H1 (cell line): ENCODE data around the gene MRPS15. TPM values are rescaled to one million over a fixed set of nuclear protein-coding genes. Genes with fewer than 3 reads are reported as not detected.

ENCODE experiments used
- CTCF ChIA-PET: fragments of 300-600 bp; sonication (Branson Sonifier 250); formaldehyde crosslinking; loops from one replicate; lab custom pipeline; 2021; ENCODE audit not compliant: partially characterized antibody; lab: Charles Lee
- POLR2A ChIA-PET: fragments of 300-600 bp; sonication (Branson Sonifier 250); formaldehyde crosslinking; loops from one replicate; lab custom pipeline; 2021; ENCODE audit warnings: inconsistent platforms; ENCODE audit not compliant: partially characterized antibody; lab: Charles Lee
- DNase-seq, 2 experiments: peaks; one replicate each; pipeline versions ENCODE4 v3.0.0 to v3.0.0-alpha.2; 2010 to 2022; ENCODE audit warnings: low spot score in 2 of 2, low read depth in 1 of 2, mixed read lengths in 1 of 2
- FAIRE-seq: peaks from 2 replicates; lab custom pipeline; 2011; peaks lifted over from hg19 to GRCh38; lab: Jason Lieb, UNC
- H2AFZ ChIP-seq: 2 replicates; pipeline ENCODE4 v1.8.1; 2012; ENCODE audit warnings: low read length, inconsistent platforms
- H2AK5ac ChIP-seq: 2 replicates; pipeline ENCODE4 v1.6.1; 2013; ENCODE audit warnings: low read depth, low read length
- H2BK120ac ChIP-seq: replicated peaks from 2 replicates; pipeline ENCODE3; 2013; ENCODE audit warnings: low read depth, low read length, inconsistent platforms
- H2BK12ac ChIP-seq: 2 replicates; pipeline ENCODE4 v1.6.1; 2013; ENCODE audit warnings: low read depth, low read length
- H2BK15ac ChIP-seq: 2 replicates; pipeline ENCODE4 v1.6.1; 2013; ENCODE audit warnings: low read length
- H2BK20ac ChIP-seq: 2 replicates; pipeline ENCODE4 v1.6.1; 2013; ENCODE audit warnings: low read length
- H2BK5ac ChIP-seq: 2 replicates; pipeline ENCODE4 v1.6.1; 2013; ENCODE audit warnings: low read depth, low read length
- H3K14ac ChIP-seq: 2 replicates; pipeline ENCODE4 v1.6.1; 2013; ENCODE audit warnings: inconsistent platforms; ENCODE audit not compliant: insufficient read length
- H3K18ac ChIP-seq: 2 replicates; pipeline ENCODE4 v1.6.1; 2013; ENCODE audit warnings: low read length; ENCODE audit errors: extremely low read depth
- H3K23ac ChIP-seq: 2 replicates; pipeline ENCODE4 v1.6.1; 2013; ENCODE audit warnings: inconsistent platforms; ENCODE audit not compliant: insufficient read length
- H3K23me2 ChIP-seq: 2 replicates; pipeline ENCODE4 v1.6.1; 2013; ENCODE audit warnings: low read depth, low read length
- H3K27ac ChIP-seq: 2 replicates; pipeline ENCODE4 v1.6.1; 2011; ENCODE audit warnings: low read depth, low read length, inconsistent platforms
- H3K27me3 ChIP-seq, 4 experiments: replicated peaks in 1 of 4; 1 replicate in 1 of 4; 2 replicates in 3 of 4; pipeline versions ENCODE4 v1.6.1 to v1.8.1; 2011 to 2013; ENCODE audit warnings: low read length in 3 of 4, mild to moderate bottlenecking in 3 of 4, inconsistent platforms in 2 of 4, mixed read lengths in 2 of 4, moderate library complexity in 1 of 4; ENCODE audit not compliant: control insufficient read depth in 3 of 4, insufficient read depth in 3 of 4; ENCODE audit errors: extremely low read depth in 1 of 4
- H3K36me3 ChIP-seq, 4 experiments: 2 replicates each; pipeline versions ENCODE4 v1.6.1 to v1.8.1; 2011 to 2013; ENCODE audit warnings: mild to moderate bottlenecking in 4 of 4, low read length in 3 of 4, moderate library complexity in 2 of 4, control low read depth in 1 of 4, inconsistent platforms in 1 of 4; ENCODE audit not compliant: insufficient read depth in 4 of 4, control insufficient read depth in 2 of 4
- H3K4ac ChIP-seq: replicated peaks from 2 replicates; pipeline ENCODE3; 2013; ENCODE audit warnings: low read length, low read depth, mixed read lengths, inconsistent platforms; ENCODE audit not compliant: insufficient read length
- H3K4me1 ChIP-seq, 4 experiments: replicated peaks in 1 of 4; 1 replicate in 1 of 4; 2 replicates in 3 of 4; pipeline versions ENCODE4 v1.6.1 to v1.8.1; 2011 to 2013; ENCODE audit warnings: low read length in 3 of 4, inconsistent platforms in 2 of 4, mixed read lengths in 1 of 4; ENCODE audit not compliant: insufficient read depth in 4 of 4, control insufficient read depth in 3 of 4
- H3K4me2 ChIP-seq, 2 experiments: 2 replicates each; pipeline versions ENCODE4 v1.6.1 to v1.8.1; 2011 to 2013; ENCODE audit warnings: low read depth in 2 of 2, low read length in 2 of 2, control low read depth in 1 of 2, inconsistent platforms in 1 of 2, mild to moderate bottlenecking in 1 of 2; ENCODE audit not compliant: insufficient read depth in 1 of 2
- H3K4me3 ChIP-seq, 4 experiments: fragments of 200-600, 300-600 bp in 1 of 4; sonication (generic), shearing (Covaris generic), sonication (Bioruptor Twin) in 1 of 4; 2 replicates each; pipeline versions ENCODE4 v1.5.1 to v1.8.1; 2011 to 2016; ENCODE audit warnings: low read length in 4 of 4, low read depth in 3 of 4, control low read depth in 2 of 4, inconsistent platforms in 2 of 4, mild to moderate bottlenecking in 2 of 4, mixed read lengths in 1 of 4, moderate library complexity in 1 of 4; ENCODE audit not compliant: insufficient read depth in 2 of 4; ENCODE audit errors: extremely low read depth in 1 of 4
- H3K56ac ChIP-seq: replicated peaks from 2 replicates; pipeline ENCODE3; 2013; ENCODE audit warnings: low read depth, mild to moderate bottlenecking, mixed read lengths, low read length, inconsistent platforms; ENCODE audit not compliant: insufficient read length
- H3K79me1 ChIP-seq: 2 replicates; pipeline ENCODE4 v1.6.1; 2013; ENCODE audit warnings: low read depth, low read length, control low read depth
- H3K79me2 ChIP-seq, 2 experiments: 2 replicates each; pipeline versions ENCODE4 v1.6.1 to v1.8.1; 2012 to 2013; ENCODE audit warnings: low read length in 2 of 2, mild to moderate bottlenecking in 2 of 2, inconsistent platforms in 1 of 2; ENCODE audit not compliant: insufficient read depth in 2 of 2, control insufficient read depth in 1 of 2
- H3K9ac ChIP-seq, 4 experiments: replicated peaks in 1 of 4; 1 replicate in 1 of 4; 2 replicates in 3 of 4; pipeline versions ENCODE4 v1.6.1 to v1.8.1; 2011 to 2013; ENCODE audit warnings: low read depth in 3 of 4, low read length in 3 of 4, control low read depth in 2 of 4, mild to moderate bottlenecking in 2 of 4, moderate library complexity in 2 of 4, inconsistent platforms in 1 of 4; ENCODE audit errors: extremely low read depth in 1 of 4
- H3K9me3 ChIP-seq, 2 experiments: 2 replicates each; pipeline versions ENCODE4 v1.6.1 to v1.8.1; 2012 to 2013; ENCODE audit warnings: mild to moderate bottlenecking in 2 of 2, moderate library complexity in 2 of 2, control low read depth in 1 of 2, inconsistent platforms in 1 of 2, low read depth in 1 of 2, low read length in 1 of 2, mixed read lengths in 1 of 2; ENCODE audit not compliant: insufficient read depth in 2 of 2
- H4K20me1 ChIP-seq, 2 experiments: replicated peaks in 1 of 2; 2 replicates each; pipeline versions ENCODE3 to v1.8.1; 2011 to 2013; ENCODE audit warnings: inconsistent platforms in 2 of 2, low read length in 2 of 2, mild to moderate bottlenecking in 1 of 2; ENCODE audit not compliant: insufficient read depth in 2 of 2, control insufficient read depth in 1 of 2
- H4K5ac ChIP-seq: 2 replicates; pipeline ENCODE4 v1.6.1; 2013; ENCODE audit warnings: low read length, low read depth, mixed read lengths, inconsistent platforms; ENCODE audit not compliant: insufficient read length
- H4K8ac ChIP-seq: 2 replicates; pipeline ENCODE4 v1.8.0; 2013; ENCODE audit warnings: mild to moderate bottlenecking, moderate library complexity, low read length, inconsistent platforms; ENCODE audit not compliant: insufficient read depth; ENCODE audit errors: extremely low read depth
- H4K91ac ChIP-seq: replicated peaks from 2 replicates; pipeline ENCODE3; 2013; ENCODE audit warnings: low read length, mixed read lengths, inconsistent platforms; ENCODE audit not compliant: insufficient read length
- CHD1 ChIP-seq: IDR thresholded peaks from 2 replicates; pipeline ENCODE4 v1.6.1; 2012; ENCODE audit warnings: low read depth, low read length, improper control_type of control experiment
- CTBP2 ChIP-seq: IDR thresholded peaks from 2 replicates; pipeline ENCODE4 v1.7.0; 2011; ENCODE audit warnings: borderline replicate concordance, mild to moderate bottlenecking, moderate library complexity, mixed read lengths, low read length; ENCODE audit not compliant: insufficient read depth, insufficient read length
- EP300 ChIP-seq, 2 experiments: IDR thresholded peaks; 1 replicate in 1 of 2; 2 replicates in 1 of 2; pipeline ENCODE4 v1.6.1; 2011 to 2012; ENCODE audit warnings: low read depth in 2 of 2, low read length in 2 of 2, mild to moderate bottlenecking in 2 of 2, borderline replicate concordance in 1 of 2, inconsistent platforms in 1 of 2, moderate library complexity in 1 of 2
- HDAC2 ChIP-seq, 2 experiments: fragments of 300-600 bp in 1 of 2; sonication (generic) in 1 of 2; IDR thresholded peaks; 2 replicates each; pipeline ENCODE4 v1.6.1; 2011 to 2012; ENCODE audit warnings: low read depth in 2 of 2, low read length in 2 of 2, mild to moderate bottlenecking in 2 of 2, moderate library complexity in 2 of 2, borderline replicate concordance in 1 of 2, inconsistent platforms in 1 of 2
- KDM1A ChIP-seq: fragments of 200-600, 300-600 bp; sonication (generic); IDR thresholded peaks from 2 replicates; pipeline ENCODE4 v1.7.1; 2016; ENCODE audit warnings: mild to moderate bottlenecking, low read length, borderline replicate concordance
- POLR2AphosphoS5 ChIP-seq: IDR thresholded peaks from 2 replicates; pipeline ENCODE4 v1.6.1; 2011; ENCODE audit warnings: low read depth, low read length
- RFX5 ChIP-seq: IDR thresholded peaks from 2 replicates; pipeline ENCODE4 v1.6.1; 2011; ENCODE audit warnings: low read depth, low read length, improper control_type of control experiment, borderline replicate concordance
- SIX5 ChIP-seq: IDR thresholded peaks from 2 replicates; pipeline ENCODE4 v1.6.1; 2011; ENCODE audit warnings: mild to moderate bottlenecking, low read depth, low read length
- SP2 ChIP-seq: IDR thresholded peaks from 2 replicates; pipeline ENCODE4 v1.6.1; 2012; ENCODE audit warnings: mild to moderate bottlenecking, low read length, inconsistent platforms
- USF2 ChIP-seq: IDR thresholded peaks from 2 replicates; pipeline ENCODE4 v1.6.1; 2011; ENCODE audit warnings: low read length, improper control_type of control experiment
- WGBS, 2 experiments: shearing (Covaris generic) in 1 of 2; methylation state at CpG; one replicate each; pipeline versions ENCODE4 v1.1.6 to v1.1.7; 2013 to 2015; ENCODE audit warnings: low lambda C conversion rate in 2 of 2, mixed read lengths in 2 of 2, inconsistent platforms in 1 of 2, low coverage in 1 of 2, missing lambda C conversion rate in 1 of 2; ENCODE audit not compliant: insufficient replicate concordance in 2 of 2, insufficient coverage in 1 of 2, insufficient read length in 1 of 2; ENCODE audit errors: extremely low coverage in 1 of 2, missing lambda C conversion rate in 1 of 2; 5-methylcytosine and 5-hydroxymethylcytosine counted together
- polyA plus RNA-seq, 7 experiments: library from polyadenylated mRNA; depleted of rRNA in 3 of 7; stranded (reverse) in 5 of 7; unstranded in 2 of 7; fragments of >200 nt in 5 of 7; fragments of 200-250 nt in 2 of 7; gene quantifications; 1 replicate in 5 of 7; 2 replicates in 1 of 7; 4 replicates in 1 of 7; pipeline versions ENCODE4 v1.2.1 to v1.2.3, GENCODE V29; 2011 to 2013; ENCODE audit warnings: missing spikeins in 2 of 7, mixed read lengths in 2 of 7
- total RNA-seq: library from RNA; stranded (reverse); fragmentation: NEBNext Ultra II Directional; extraction: Animal tissue kit (Norgen Biotek cat#: 25700); gene quantifications from 2 replicates; pipeline ENCODE4 v1.2.1, GENCODE V29; 2021

Gene MRPS15
- total and polyA plus RNA-seq, 2 of the 8 experiments (the other 6 are each of a cell fraction or from before 2014, with no cell fraction given) = 53.6 to 129 TPM

GRCh38 chr1:36466370-36467026, 2.3 kb upstream of the MRPS15 start:
- WGBS, 2 experiments = 85% methylated on average over 12 of the region's 12 CpGs; no CpG with 5 or more reads in 1 of the 2 experiments
- H4K91ac ChIP-seq = no peak overlapping the region
- peaks cover 0 to 1% of the 10 kb centered on the region in 2 experiments for H4K20me1 ChIP-seq
- no peaks in the 10 kb centered on the region for H3K9me3 ChIP-seq
- H2BK20ac ChIP-seq = no peak overlapping the region
- no peak overlapping the region for H3K4me2 ChIP-seq
- H3K23me2 ChIP-seq = peaks cover 4% of the 10 kb centered on the region; the same call in 1 of the 2 replicates
- CTCF ChIA-PET = interaction anchor here (1.0 to 1.5 kb wide), 3 partner anchors 48 to 88 kb away, joined by 3 to 5 read pairs (median 4); no protein-coding TSS in a partner anchor
- H3K56ac ChIP-seq = no peak overlapping the region
- no peak overlapping the region for H3K4me3 ChIP-seq
- no peak overlapping the region for H4K5ac ChIP-seq
- H2BK5ac ChIP-seq = no peak overlapping the region
- DNase-seq (no peak), FAIRE-seq (no peak)
- peaks cover 7% of the 10 kb centered on the region for H3K79me1 ChIP-seq
- H2AFZ ChIP-seq = no peak overlapping the region
- peaks cover 0 to 3% (median 0%) of the 10 kb centered on the region in 4 experiments; a peak in 2 of 7 replicates for H3K4me1 ChIP-seq
- H3K27me3 ChIP-seq = peaks cover 2 to 28% (median 21%) of the 10 kb centered on the region in 4 experiments
- H4K8ac ChIP-seq = no peak overlapping the region
- H2BK12ac ChIP-seq = no peak overlapping the region
- peaks cover 0 to 11% of the 10 kb centered on the region in 2 experiments; a peak in 2 of 4 replicates for H3K79me2 ChIP-seq
- POLR2A ChIA-PET = interaction anchor here (1.5 kb wide), 1 partner anchor 21 kb away, joined by 7 read pairs; no protein-coding TSS in a partner anchor
- H2AK5ac ChIP-seq = no peak overlapping the region
- no peak overlapping the region for H3K14ac ChIP-seq
- no peak overlapping the region for H2BK15ac ChIP-seq
- H3K23ac ChIP-seq = no peak overlapping the region
- H3K9ac ChIP-seq = no peak overlapping the region
- H2BK120ac ChIP-seq = no peak overlapping the region
- no peak overlapping the region for H3K18ac ChIP-seq
- H3K27ac ChIP-seq = no peak overlapping the region
- peaks cover 4 to 8% (median 6%) of the 10 kb centered on the region in 4 experiments; a peak in 6 of 8 replicates for H3K36me3 ChIP-seq
- no peak overlapping the region for H3K4ac ChIP-seq
- no peak for TF ChIP-seq CTBP2
- no peak for TF ChIP-seq CHD1
- TF ChIP-seq SIX5 = no peak
- no peak for TF ChIP-seq RFX5
- no peak for TF ChIP-seq HDAC2 (IDR thresholded peaks at IDR 0.05; ENCODE audit: borderline replicate concordance in 1 of 2, low read depth in 2 of 2, low read length in 2 of 2)
- TF ChIP-seq EP300 (IDR thresholded peaks at IDR 0.05; ENCODE audit: borderline replicate concordance in 1 of 2, low read depth in 2 of 2, low read length in 2 of 2) = no peak
- no peak for TF ChIP-seq SP2
- no peak for TF ChIP-seq POLR2AphosphoS5
- TF ChIP-seq USF2 = no peak
- TF ChIP-seq KDM1A = no peak
